GM21619 (cell line): ENCODE results near the gene ARAP3.
"Not testable (repeated sequence)": the region's sequence is repeated elsewhere in the genome, so short reads cannot be mapped to it uniquely, and the experiment has no call there.

Source experiments
- ATAC-seq: cut with Tn5 transposase; IDR thresholded peaks from one replicate; pipeline ENCODE4 v1.9.1; 2021; ENCODE audit not compliant: unreplicated experiment

ARAP3 gene

GRCh38 chr5:141618804-141619554 lies 63.1 kb downstream of the ARAP3 start, which contains the start of gene DIAPH1:
Gene DIAPH1 (minus strand): TSS chr5:141619000. CDS start chr5:141618914, 86 bp downstream.
- ATAC-seq = peak; percentile 83

GRCh38 chr5:141618030-141618803 lies 63.8 kb downstream of the ARAP3 start:
- peak; percentile 34 for ATAC-seq

DNA sequence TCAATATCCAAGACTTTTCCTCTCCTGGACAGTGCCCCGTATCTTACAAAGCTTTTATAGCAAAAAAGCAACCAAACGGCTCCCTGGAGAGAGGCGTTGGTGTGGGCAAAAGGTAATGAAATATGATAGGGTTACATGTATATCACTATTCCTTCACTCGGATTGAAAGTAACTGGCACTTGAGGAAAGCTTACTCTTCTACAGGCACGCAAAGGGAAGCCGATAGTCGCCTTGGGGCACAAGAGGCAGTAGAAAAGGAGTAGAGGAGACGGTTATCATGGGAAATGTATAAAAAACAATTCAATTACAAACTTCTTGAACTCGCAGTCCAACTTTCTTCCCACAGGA lies 64.4 kb downstream of the ARAP3 start:
- no peak for ATAC-seq

DNA sequence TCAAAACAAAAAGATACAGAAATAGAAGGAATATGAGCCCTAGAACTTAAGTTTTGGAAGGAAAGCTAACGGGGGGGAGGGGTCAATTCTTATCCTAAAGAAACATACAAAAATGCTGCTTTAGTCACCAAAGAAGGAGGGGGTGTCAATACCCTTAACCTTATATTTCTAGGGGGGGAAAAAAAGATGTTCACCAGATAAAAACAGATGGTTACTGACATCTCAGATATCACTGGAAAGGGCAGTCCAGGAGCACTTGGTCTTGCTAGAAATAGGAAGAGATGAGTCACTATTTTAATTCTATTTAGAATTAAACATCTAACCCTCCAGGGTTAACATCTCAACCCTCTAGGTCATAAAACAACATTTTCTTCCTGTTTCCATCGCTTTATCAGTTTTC lies 64.9 kb downstream of the ARAP3 start:
- ATAC-seq = no peak

DNA sequence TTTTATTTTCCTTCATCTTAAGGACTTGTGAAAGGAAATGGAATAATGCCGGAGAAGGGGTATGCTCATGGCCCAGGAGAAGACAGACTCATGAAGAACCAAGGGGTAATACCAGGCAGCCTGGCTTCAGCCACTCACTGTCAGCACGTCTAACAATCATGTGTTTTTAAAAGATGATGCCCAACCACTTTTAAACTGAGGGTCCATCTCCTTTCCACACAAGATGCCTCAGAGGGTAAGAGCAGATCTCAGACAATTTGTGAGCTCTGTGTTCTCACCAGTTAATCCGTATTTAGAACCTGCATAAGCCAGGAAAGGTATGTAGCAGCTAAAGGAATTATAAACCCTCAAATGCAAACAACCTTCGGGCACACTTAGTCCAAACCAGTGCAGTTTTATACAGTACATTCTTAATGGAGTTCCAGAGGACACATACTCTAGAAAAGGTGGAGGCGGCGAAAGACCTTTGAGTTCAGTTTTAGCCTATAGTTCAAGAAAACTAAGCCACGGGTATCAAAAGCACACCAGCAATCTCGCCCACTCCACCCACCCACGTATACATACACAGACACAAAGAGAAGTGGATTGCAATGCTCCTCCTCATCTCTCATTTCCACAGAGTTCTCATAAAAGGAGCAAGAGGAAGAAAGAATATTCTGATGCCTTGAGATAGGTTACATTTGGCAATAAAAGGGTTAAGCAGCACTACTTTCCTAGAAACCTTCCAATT lies 65.9 kb downstream of the ARAP3 start:
- no peak for ATAC-seq

DNA sequence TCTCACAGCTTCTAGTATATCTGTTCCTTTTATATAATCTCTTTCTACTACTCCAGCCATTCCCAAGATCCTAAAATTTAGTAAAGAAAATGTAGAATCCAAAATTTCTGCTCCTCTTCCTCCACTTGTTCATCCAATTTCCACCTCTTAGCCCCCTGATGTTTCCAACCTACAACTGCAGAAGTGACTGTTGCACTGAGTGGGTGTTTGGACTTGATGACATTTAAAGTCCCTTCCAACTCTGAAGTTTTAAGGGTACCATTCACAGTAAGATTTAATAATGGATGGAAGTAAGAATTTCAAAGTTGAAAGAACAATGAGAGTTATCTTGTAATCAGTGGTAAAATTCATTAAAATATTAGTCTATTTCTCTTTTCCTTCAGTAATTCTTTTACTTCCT lies 68.7 kb downstream of the ARAP3 start:
- no peak for ATAC-seq

- no peak for ATAC-seq
These were observed 70.7 kb downstream of the ARAP3 start for GRCh38 chr5:141611289-141611688.

DNA sequence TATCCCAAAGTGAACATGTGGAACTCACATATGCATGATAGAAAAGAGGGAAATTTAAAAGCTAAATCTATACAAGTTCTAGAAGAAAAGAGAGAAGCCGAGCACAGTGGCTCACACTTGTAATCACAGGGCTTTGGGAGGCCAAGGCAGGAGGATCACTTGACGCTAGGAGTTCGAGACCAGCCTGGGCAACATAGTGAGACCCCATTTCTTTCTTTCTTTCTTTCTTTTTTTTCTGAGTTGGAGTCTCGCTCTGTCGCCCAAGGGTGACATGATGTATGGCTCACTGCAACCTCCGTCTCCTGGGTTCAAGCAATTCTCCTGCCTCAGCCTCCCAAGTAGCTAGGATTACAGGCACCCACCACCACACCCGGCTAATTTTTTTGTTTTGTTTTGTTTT lies 72.1 kb downstream of the ARAP3 start:
- not testable (repeated sequence) for ATAC-seq

- ATAC-seq = no peak
These were observed 73.0 kb downstream of the ARAP3 start for GRCh38 chr5:141609044-141609443.

DNA sequence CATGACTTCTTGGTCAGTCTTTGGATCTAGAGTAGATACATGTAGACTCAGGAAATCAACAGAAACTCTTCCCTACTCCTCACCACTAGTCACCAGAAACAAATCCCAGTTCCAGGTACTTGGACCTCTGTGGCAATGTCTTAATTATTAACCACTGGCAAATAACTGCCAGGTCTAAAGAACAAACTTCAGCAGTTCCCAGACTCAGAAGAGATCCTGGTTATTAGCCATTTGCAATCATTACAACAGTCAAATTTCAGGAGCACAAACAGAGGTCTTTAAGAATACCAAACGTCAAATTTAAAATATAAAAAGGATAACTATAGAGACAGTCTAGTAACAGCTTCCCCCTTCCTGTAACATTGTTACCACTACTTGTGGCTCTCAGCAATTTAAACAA lies 73.5 kb downstream of the ARAP3 start:
- no peak for ATAC-seq

DNA sequence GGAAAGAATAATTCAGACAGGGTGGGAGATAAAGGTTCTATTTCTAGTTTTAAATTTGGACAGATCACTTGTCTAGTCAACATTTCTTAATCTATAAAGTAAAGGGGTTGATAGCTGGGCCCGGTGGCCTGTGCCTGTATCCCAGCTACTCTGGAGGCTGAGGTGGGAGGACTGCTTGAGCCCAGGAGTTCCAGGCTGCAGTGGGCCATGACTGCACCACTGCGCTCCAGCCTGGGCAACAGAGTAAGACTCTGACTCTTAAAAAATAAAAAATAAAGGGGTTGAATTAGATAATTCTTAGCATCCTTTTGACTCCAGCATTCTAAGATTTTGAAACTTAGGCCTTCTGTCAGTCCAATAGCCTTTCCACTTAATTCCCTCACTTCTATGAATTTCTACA lies 74.0 kb downstream of the ARAP3 start:
- ATAC-seq = no peak

DNA sequence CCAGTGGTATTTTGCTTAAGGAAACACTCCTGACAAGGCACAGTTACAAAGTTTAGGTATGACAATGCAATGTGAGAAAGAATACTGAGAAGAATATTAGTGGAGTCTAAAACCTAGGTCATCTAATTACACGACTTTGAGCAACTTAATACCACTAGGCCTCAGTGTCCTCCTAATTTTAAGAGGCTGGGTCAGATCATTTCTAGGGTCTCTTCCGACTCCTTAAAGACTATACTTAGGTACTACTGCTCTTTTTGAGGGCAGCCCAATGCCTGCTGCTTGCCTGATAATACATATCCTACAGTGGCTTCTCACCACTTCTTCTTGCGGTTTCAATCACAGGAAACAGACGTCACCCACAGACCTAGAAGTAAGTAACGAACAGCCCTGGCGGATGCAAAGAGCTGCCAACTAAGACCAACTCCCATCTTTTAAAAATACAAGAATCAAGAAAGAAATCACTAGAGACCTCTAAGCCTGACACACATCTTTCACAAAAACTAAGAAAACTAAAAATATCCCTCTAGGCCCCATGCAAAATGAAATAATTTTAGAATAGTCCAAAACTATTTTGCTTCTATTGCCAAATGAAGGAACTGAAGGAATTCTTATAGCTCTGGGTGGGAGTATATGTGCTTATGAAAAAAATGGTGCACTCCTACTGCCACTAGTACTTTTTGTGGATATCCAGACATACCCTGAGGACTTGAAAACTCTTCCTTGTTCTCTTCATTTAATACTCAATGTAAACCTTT lies 76.3 kb downstream of the ARAP3 start:
- ATAC-seq = peak; percentile 98

DNA sequence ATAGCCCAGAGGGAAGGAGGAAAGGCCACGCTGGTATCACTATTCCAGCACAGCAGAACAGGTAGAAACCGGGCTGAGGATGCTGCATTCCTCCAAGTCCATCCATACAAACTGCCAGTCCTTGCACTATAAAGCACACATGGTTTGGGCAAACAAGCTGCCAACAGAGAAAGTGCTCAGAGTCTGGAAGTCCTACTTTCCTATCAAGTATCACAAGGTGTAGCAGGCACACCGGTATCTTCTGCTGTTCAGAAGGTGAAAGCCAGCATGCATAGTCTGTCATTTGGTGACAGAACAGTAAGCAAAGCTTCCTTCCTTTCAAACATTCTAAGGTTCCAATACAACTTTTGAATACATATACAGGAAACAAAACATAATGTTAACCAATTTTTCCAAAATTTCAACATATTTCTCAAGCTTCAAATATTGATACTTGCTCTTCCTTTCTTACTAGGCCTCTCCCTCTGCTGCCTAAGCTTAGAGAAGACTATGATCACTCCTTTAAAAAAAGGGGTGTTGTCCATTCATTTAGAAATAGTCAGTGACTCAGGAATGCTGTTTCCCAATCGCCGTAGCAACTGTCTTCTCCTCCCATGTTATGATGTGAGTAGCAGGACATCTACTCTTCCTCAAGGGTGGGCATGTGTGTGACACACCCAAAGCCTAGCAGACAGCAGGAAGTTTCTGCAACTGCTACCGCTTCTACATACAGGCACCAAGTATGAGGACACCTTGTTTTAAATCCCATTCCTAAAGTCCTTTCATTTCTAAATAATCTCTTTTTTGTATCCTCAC lies 77.9 kb downstream of the ARAP3 start:
- no peak for ATAC-seq
